OCI-LY1 (cell line): ENCODE data around the gene CNPY4.

Source experiments
- H2AFZ ChIP-seq: fragments of 200-600 bp; sonication (generic), shearing (Covaris generic); 2 replicates; pipeline ENCODE4 v1.6.0; 2014; ENCODE audit warnings: antibody characterized with exemption, mild to moderate bottlenecking, low read length
- H3F3A ChIP-seq: fragments of 200-600 bp; sonication (generic), shearing (Covaris generic); 2 replicates; pipeline ENCODE4 v1.6.0; 2014; ENCODE audit warnings: mild to moderate bottlenecking, antibody characterized with exemption, low read length, moderate library complexity; ENCODE audit not compliant: insufficient read depth
- H3K27ac ChIP-seq: fragments of 200-600 bp; sonication (generic); 2 replicates; pipeline ENCODE4 v1.5.1; 2014; ENCODE audit warnings: low read length, mixed run types, mild to moderate bottlenecking, low read depth; ENCODE audit not compliant: poor library complexity, severe bottlenecking
- H3K27me3 ChIP-seq: fragments of 200-600 bp; sonication (generic); 2 replicates; pipeline ENCODE4 v1.6.0; 2014; ENCODE audit warnings: antibody characterized with exemption, mild to moderate bottlenecking, low read length, moderate library complexity; ENCODE audit not compliant: insufficient read depth
- H3K36me3 ChIP-seq: fragments of 200-600 bp; sonication (generic); 2 replicates; pipeline ENCODE4 v1.6.1; 2014; ENCODE audit warnings: mild to moderate bottlenecking, antibody characterized with exemption, low read length, moderate library complexity, mixed read lengths; ENCODE audit not compliant: insufficient read depth
- H3K4me1 ChIP-seq: fragments of 200-600 bp; sonication (generic); 2 replicates; pipeline ENCODE4 v1.5.1; 2014; ENCODE audit warnings: mild to moderate bottlenecking, low read length, moderate library complexity; ENCODE audit not compliant: insufficient read depth, severe bottlenecking
- H3K4me2 ChIP-seq: fragments of 200-600 bp; sonication (generic), shearing (Covaris generic); 2 replicates; pipeline ENCODE4 v1.6.1; 2014; ENCODE audit warnings: low read length
- H3K4me3 ChIP-seq: fragments of 200-600 bp; sonication (generic); 2 replicates; pipeline ENCODE4 v1.5.1; 2014; ENCODE audit warnings: low read length, low read depth, mild to moderate bottlenecking, mixed read lengths; ENCODE audit not compliant: poor library complexity, severe bottlenecking
- H3K79me2 ChIP-seq: fragments of 200-600 bp; shearing (Covaris generic); 2 replicates; pipeline ENCODE4 v1.6.1; 2016; ENCODE audit warnings: mixed run types, low read length, mixed read lengths; ENCODE audit not compliant: insufficient read depth
- H3K9ac ChIP-seq: fragments of 200-600 bp; sonication (generic), shearing (Covaris generic); 2 replicates; pipeline ENCODE4 v1.6.1; 2014; ENCODE audit warnings: mild to moderate bottlenecking, low read length, mixed read lengths
- H3K9me2 ChIP-seq: fragments of 200-600 bp; sonication (generic), shearing (Covaris generic); 2 replicates; pipeline ENCODE4 v1.6.1; 2014; ENCODE audit warnings: low read depth, mild to moderate bottlenecking, low read length, mixed read lengths
- H3K9me3 ChIP-seq: fragments of 200-600 bp; shearing (Covaris generic); 2 replicates; pipeline ENCODE4 v1.6.1; 2014; ENCODE audit warnings: low read length, mixed read lengths
- H4K20me1 ChIP-seq: fragments of 200-600 bp; sonication (generic), shearing (Covaris generic); 2 replicates; pipeline ENCODE4 v1.6.0; 2016; ENCODE audit warnings: mild to moderate bottlenecking, low read length; ENCODE audit not compliant: insufficient read depth
- EZH2 ChIP-seq: fragments of 200-600 bp; sonication (generic), shearing (Covaris generic); IDR thresholded peaks from 2 replicates; pipeline ENCODE4 v1.8.0; 2017; ENCODE audit warnings: borderline replicate concordance, mixed run types, mild to moderate bottlenecking, antibody characterized with exemption, low read length, moderate library complexity, mixed read lengths
- TF ChIP-seq, protein P1 (sequence below): fragments of 200-600 bp; sonication (generic), shearing (Covaris generic); IDR thresholded peaks from 2 replicates; pipeline ENCODE4 v1.5.1; 2017; ENCODE audit warnings: mild to moderate bottlenecking, antibody characterized with exemption, low read length, moderate library complexity, mixed read lengths

Gene CNPY4

DNA sequence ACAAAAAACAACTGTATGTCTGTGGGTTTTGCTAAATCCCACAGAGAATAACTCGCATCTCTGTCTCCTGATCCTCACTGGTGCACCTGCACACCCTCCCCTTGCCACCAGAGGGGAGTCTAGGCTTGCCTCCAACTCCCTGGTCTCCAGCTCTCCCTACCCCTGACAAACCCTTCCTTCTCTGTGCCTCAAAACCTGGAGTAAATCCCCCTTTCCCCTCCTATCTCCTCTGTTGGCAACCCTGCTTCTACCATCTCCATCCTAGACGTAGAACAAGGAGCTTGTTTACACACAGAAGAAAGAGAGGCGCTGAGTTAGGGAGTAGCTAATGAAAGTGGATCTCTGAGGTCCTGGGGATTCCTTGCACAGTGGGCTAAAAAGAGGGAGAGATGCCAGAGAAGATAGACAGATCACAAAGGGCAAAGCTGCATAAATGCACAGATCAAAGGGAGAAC, 13.3 kb downstream of the CNPY4 start:
- no peaks in the 10 kb centered on the region for H3F3A ChIP-seq
- peaks cover 16% of the 10 kb centered on the region for H3K4me1 ChIP-seq
- H2AFZ ChIP-seq = no peak overlapping the region
- TF ChIP-seq, protein P1, sequence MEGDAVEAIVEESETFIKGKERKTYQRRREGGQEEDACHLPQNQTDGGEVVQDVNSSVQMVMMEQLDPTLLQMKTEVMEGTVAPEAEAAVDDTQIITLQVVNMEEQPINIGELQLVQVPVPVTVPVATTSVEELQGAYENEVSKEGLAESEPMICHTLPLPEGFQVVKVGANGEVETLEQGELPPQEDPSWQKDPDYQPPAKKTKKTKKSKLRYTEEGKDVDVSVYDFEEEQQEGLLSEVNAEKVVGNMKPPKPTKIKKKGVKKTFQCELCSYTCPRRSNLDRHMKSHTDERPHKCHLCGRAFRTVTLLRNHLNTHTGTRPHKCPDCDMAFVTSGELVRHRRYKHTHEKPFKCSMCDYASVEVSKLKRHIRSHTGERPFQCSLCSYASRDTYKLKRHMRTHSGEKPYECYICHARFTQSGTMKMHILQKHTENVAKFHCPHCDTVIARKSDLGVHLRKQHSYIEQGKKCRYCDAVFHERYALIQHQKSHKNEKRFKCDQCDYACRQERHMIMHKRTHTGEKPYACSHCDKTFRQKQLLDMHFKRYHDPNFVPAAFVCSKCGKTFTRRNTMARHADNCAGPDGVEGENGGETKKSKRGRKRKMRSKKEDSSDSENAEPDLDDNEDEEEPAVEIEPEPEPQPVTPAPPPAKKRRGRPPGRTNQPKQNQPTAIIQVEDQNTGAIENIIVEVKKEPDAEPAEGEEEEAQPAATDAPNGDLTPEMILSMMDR = peak; percentile 99
- no peak for TF ChIP-seq EZH2
- no peak overlapping the region for H3K4me3 ChIP-seq
- no peaks in the 10 kb centered on the region for H4K20me1 ChIP-seq
- H3K79me2 ChIP-seq = no peaks in the 10 kb centered on the region
- no peaks in the 10 kb centered on the region for H3K9me3 ChIP-seq
- no peaks in the 10 kb centered on the region for H3K9me2 ChIP-seq
- no peak overlapping the region for H3K27ac ChIP-seq
- H3K27me3 ChIP-seq = no peaks in the 10 kb centered on the region
- no peaks in the 10 kb centered on the region for H3K36me3 ChIP-seq
- H3K9ac ChIP-seq = no peak overlapping the region
- H3K4me2 ChIP-seq = no peak overlapping the region

DNA sequence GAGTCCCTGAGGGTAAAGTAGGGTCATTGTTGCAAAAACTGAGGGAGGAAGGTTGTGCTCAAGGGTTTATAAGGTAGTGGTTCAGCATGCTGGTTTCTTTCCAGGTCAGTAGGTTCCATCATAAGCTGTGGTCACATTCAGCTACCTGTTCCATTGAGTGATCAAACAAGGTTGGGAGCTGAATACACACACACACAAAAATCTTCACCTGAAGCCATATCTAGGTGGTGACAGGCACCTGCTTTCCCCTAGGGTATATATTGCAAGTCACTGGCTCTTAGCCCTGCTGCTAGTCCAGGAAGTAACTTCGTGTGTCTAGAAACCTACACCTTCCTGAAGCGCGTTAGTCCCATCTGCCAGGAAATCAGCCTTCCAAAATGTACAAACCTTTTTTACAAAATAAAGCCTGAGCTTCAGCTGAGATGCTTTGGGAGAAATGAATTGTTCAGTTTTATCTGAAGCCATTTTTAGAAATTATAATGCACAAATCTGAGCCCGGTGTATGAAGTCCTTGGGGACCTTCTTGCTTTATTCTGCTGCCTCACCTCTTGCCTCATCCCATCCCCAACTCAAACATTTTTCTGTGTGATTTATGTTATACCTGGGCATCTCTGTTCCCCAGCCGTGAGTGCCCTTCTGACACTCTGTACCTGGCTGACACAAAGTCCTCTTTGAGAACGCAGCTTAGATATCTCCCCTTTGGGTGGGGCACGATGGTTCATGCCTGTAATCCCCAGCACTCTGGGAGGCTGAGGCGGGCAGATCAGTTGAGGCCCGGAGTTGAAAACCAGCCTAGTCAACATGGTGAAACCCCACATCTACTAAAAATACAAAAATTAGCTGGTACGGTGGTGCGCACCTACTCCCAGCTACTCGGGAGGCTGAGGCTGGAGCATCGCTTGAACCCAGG, 18.7 kb downstream of the CNPY4 start:
- H3F3A ChIP-seq = no peaks in the 10 kb centered on the region
- no peaks in the 10 kb centered on the region for H4K20me1 ChIP-seq
- TF ChIP-seq EZH2 = no peak
- TF ChIP-seq, protein P1 = no peak
- no peaks in the 10 kb centered on the region for H3K79me2 ChIP-seq
- H3K27ac ChIP-seq = peak overlapping the region; percentile 8
- no peaks in the 10 kb centered on the region for H3K9me3 ChIP-seq
- peak overlapping the region; percentile 7 for H3K4me3 ChIP-seq
- no peak overlapping the region; the same call in 1 of the 2 replicates for H3K9ac ChIP-seq
- no peaks in the 10 kb centered on the region for H3K9me2 ChIP-seq
- H3K36me3 ChIP-seq = no peaks in the 10 kb centered on the region
- no peaks in the 10 kb centered on the region for H3K27me3 ChIP-seq
- no peak overlapping the region for H2AFZ ChIP-seq
- peak overlapping the region; percentile 46 for H3K4me2 ChIP-seq
- H3K4me1 ChIP-seq = peaks cover 16% of the 10 kb centered on the region

DNA sequence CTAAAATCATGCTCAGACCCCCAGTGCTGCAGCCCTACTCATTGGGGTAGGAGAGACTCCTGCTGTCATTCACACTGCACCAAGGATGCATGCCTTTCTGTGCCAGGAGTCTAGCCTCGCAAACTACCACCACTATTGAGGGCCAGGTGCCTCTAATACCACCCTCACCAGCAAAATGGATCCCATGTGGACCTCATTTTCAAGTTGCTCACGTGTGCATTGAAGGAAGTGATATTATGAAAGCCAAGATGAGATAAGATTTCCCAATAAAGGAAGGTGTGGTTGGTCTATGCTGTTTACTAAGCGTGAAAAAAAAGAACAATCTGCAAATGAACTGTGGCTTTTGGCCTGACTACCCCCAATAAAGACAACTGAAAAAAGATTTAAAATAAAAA, 22.1 kb downstream of the CNPY4 start:
- Histone ChIP-seq H3K79me2 (no peaks in the 10 kb centered on the region), H3K9me3 (no peaks in the 10 kb centered on the region), H3K9me2 (no peaks in the 10 kb centered on the region), H2AFZ (no peak overlapping the region), H4K20me1 (no peaks in the 10 kb centered on the region), H3K9ac (no peak overlapping the region), H3K36me3 (no peaks in the 10 kb centered on the region), H3K27ac (no peak overlapping the region), H3K4me2 (no peak overlapping the region), H3K4me3 (no peak overlapping the region), H3F3A (no peaks in the 10 kb centered on the region), H3K4me1 (peaks cover 16% of the 10 kb centered on the region), H3K27me3 (no peaks in the 10 kb centered on the region)
- no peak for TF ChIP-seq EZH2
- TF ChIP-seq, protein P1 = no peak
